Measurements from ENCODE around the gene MAML3. TPM values are rescaled to one million over a fixed set of nuclear protein-coding genes. Genes with fewer than 3 reads are reported as not detected.

The MAML3 gene
- total RNA-seq, 1 donor from 2014 or later = 5.8 TPM

GRCh38 chr4:140100771-140101170 lies 53.2 kb downstream of the MAML3 start:
- DNase-seq (ENCODE audit: low spot score) = no peak

- DNase-seq (ENCODE audit: low spot score) = no peak
Measured at GRCh38 chr4:140099983-140100382, 54.0 kb downstream of the MAML3 start.

GRCh38 chr4:140098455-140099160 lies 55.4 kb downstream of the MAML3 start:
- no peak for DNase-seq (ENCODE audit: low spot score)

GRCh38 chr4:140097572-140097971 lies 56.4 kb downstream of the MAML3 start:
- DNase-seq (ENCODE audit: low spot score) = no peak

GRCh38 chr4:140096921-140097320 lies 57.1 kb downstream of the MAML3 start:
- no peak for DNase-seq (ENCODE audit: low spot score)

GRCh38 chr4:140096483-140096861 lies 57.5 kb downstream of the MAML3 start:
- no peak for DNase-seq (ENCODE audit: low spot score)

- peak; percentile 64 for DNase-seq (ENCODE audit: low spot score)
Measured at GRCh38 chr4:140095694-140096482, 58.1 kb downstream of the MAML3 start.

- DNase-seq (ENCODE audit: low spot score) = peak; percentile 75
Measured at GRCh38 chr4:140094438-140095420, 59.3 kb downstream of the MAML3 start.

- DNase-seq (ENCODE audit: low spot score) = no peak
Measured at GRCh38 chr4:140092094-140092851, 61.7 kb downstream of the MAML3 start.

- no peak for DNase-seq (ENCODE audit: low spot score)
Measured at GRCh38 chr4:140091305-140091704, 62.7 kb downstream of the MAML3 start.

- no peak for DNase-seq (ENCODE audit: low spot score)
Measured at GRCh38 chr4:140090215-140090731, 63.7 kb downstream of the MAML3 start.

- DNase-seq (ENCODE audit: low spot score) = no peak
Measured at GRCh38 chr4:140089216-140089615, 64.8 kb downstream of the MAML3 start.

- peak; percentile 68 for DNase-seq (ENCODE audit: low spot score)
Measured at GRCh38 chr4:140088323-140088967, 65.5 kb downstream of the MAML3 start.

GRCh38 chr4:140085881-140086280 lies 68.1 kb downstream of the MAML3 start:
- no peak for DNase-seq (ENCODE audit: low spot score)

- DNase-seq (ENCODE audit: low spot score) = no peak
Measured at GRCh38 chr4:140085062-140085622, 68.8 kb downstream of the MAML3 start.

- no peak for DNase-seq (ENCODE audit: low spot score)
Measured at GRCh38 chr4:140084385-140084784, 69.6 kb downstream of the MAML3 start.

- DNase-seq (ENCODE audit: low spot score) = no peak
Measured at GRCh38 chr4:140082391-140082755, 71.6 kb downstream of the MAML3 start.

- DNase-seq (ENCODE audit: low spot score) = no peak
Measured at GRCh38 chr4:140081641-140082390, 72.2 kb downstream of the MAML3 start.

- DNase-seq (ENCODE audit: low spot score) = no peak
Measured at GRCh38 chr4:140080883-140081282, 73.1 kb downstream of the MAML3 start.
